BLaER1 treated with 17β-estradiol and CSF1 and Interleukin-3, amounts not matched to agents 10 nM and 100 nM (cell line): ENCODE results near the gene RERE.
A peak's percentile ranks its signal among the peaks of the same experiment; 100 is the strongest.

Experiments used
- H3K27ac ChIP-seq, 11 experiments: shearing (Covaris generic); formaldehyde crosslinking; 2 replicates each; pipeline ENCODE4 v1.8.1; 2022
- H3K27me3 ChIP-seq, 11 experiments: shearing (Covaris generic); formaldehyde crosslinking; 2 replicates each; pipeline ENCODE4 v1.8.1; 2022
- H3K36me3 ChIP-seq, 11 experiments: shearing (Covaris generic); formaldehyde crosslinking; 2 replicates each; pipeline ENCODE4 v1.8.1; 2022
- H3K4me1 ChIP-seq, 10 experiments: shearing (Covaris generic); formaldehyde crosslinking; 2 replicates each; pipeline ENCODE4 v1.8.1; 2022
- H3K4me2 ChIP-seq, 11 experiments: shearing (Covaris generic); formaldehyde crosslinking; 2 replicates each; pipeline ENCODE4 v1.8.1; 2022
- H3K4me3 ChIP-seq, 10 experiments: shearing (Covaris generic); formaldehyde crosslinking; 2 replicates each; pipeline ENCODE4 v1.8.1; 2022
- H3K9ac ChIP-seq, 11 experiments: shearing (Covaris generic); formaldehyde crosslinking; 2 replicates each; pipeline ENCODE4 v1.8.1; 2022
- H3K9me3 ChIP-seq, 11 experiments: shearing (Covaris generic); formaldehyde crosslinking; replicated peaks in 1 of 11; 2 replicates each; pipeline ENCODE4 v1.8.1; 2022
- H4K20me1 ChIP-seq, 11 experiments: shearing (Covaris generic); formaldehyde crosslinking; 2 replicates each; pipeline ENCODE4 v1.8.1; 2022
- Cebpa-rat ChIP-seq, 11 experiments: shearing (Covaris generic); IDR thresholded peaks; 2 replicates each; pipeline ENCODE4 v1.8.1; 2022

The RERE gene

DNA sequence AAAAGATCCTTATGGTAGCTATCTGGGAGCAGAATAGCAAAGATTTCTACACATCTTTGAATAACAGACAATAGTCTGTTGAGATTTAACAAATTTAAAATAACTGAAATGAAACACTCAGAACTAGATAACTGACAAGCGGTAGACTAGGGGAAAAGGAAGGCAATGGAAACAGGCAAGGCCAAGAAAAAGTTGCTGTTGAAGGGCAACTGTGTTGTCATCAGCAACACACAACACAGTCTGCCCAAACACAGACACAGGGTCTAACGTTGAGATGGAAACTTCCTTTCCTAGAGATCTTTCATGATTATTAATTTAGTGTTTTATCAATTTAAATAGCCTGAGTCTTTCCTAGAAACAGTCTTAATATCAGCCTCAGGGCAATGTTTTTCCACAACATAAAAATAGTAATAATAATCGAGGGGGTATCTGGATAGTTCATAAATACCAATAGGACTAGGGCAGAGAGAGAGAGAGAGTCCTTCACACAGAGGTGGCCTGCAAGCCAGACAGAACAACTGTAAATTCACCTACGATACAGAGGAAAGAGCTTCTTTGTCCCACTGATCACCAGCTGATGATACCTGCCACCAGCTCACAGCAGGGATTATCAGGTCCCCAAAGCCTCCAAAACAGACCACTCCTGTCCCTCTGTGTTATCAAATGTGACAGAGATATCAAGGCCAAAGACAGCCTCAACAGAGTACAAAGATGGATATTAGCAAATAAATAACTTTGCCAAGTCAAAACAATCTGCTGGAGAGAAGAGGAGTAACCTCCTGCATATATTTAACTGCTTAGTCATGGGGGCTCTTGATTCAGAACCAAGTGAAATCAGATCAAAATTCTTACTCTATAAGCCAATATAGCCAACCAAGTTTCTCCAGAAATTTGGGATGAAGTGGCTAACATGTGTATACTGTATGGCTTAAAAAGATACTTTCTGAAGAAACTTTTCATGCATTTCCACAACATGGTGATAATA lies 254.3 kb downstream of the RERE start:
- peak overlapping the region; percentile 38 to 67 (median 57); a peak in 20 of 22 replicates for H3K4me2 ChIP-seq
- peak overlapping the region in 9 of 11 experiments; percentile 25 to 54 (median 41); a peak in 17 of 22 replicates for H3K27ac ChIP-seq
- peaks cover 31 to 52% (median 43%) of the 10 kb centered on the region in 10 experiments for H3K4me1 ChIP-seq
- H3K9ac ChIP-seq, result peak overlapping the region in 7 of 11 experiments; percentile 3 to 42 (median 8); a peak in 5 of 22 replicates
- no peak for TF ChIP-seq Cebpa-rat (IDR thresholded peaks at IDR 0.05)
- H3K4me3 ChIP-seq, result no peak overlapping the region
- peaks cover 31 to 100% (median 86%) of the 10 kb centered on the region in 11 experiments; a peak in 21 of 22 replicates for H4K20me1 ChIP-seq
- peaks cover 6 to 43% (median 24%) of the 10 kb centered on the region in 11 experiments; a peak in 18 of 22 replicates for H3K36me3 ChIP-seq
- no peaks in the 10 kb centered on the region for H3K9me3 ChIP-seq
- no peaks in the 10 kb centered on the region for H3K27me3 ChIP-seq

DNA sequence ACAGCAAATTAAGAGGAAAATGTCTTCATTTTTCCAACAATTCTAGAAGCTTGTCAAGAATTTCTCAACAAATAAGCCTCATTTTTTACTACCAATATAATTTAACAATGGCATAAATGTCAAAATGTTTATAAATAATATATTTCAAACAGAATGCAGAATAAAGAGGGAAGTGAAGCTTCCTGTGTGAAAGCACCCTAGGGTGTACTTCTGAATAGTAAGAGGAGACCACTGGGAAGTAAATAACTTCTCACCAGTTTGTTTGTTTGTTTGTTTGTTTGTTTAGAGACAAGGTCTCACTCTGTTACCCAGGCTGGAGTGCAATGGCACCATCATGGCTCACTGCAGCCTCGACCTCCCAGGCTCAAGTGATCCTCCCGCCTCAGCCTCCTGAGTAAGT lies 255.2 kb downstream of the RERE start:
- Histone ChIP-seq H3K4me1 (peaks cover 31 to 52% (median 43%) of the 10 kb centered on the region in 10 experiments), H3K27me3 (no peaks in the 10 kb centered on the region), H3K4me3 (no peak overlapping the region), H3K27ac (peak overlapping the region in 10 of 11 experiments; percentile 25 to 54 (median 38); a peak in 12 of 22 replicates), H4K20me1 (peaks cover 31 to 100% (median 79%) of the 10 kb centered on the region in 11 experiments; a peak in 21 of 22 replicates), H3K4me2 (peak overlapping the region; percentile 38 to 67 (median 57); a peak in 21 of 22 replicates), H3K9me3 (no peaks in the 10 kb centered on the region), H3K36me3 (peaks cover 0 to 43% (median 25%) of the 10 kb centered on the region in 11 experiments; a peak in 19 of 22 replicates), H3K9ac (peak overlapping the region in 4 of 11 experiments; percentile 3 to 42 (median 13); a peak in 3 of 22 replicates)
- TF ChIP-seq Cebpa-rat (IDR thresholded peaks at IDR 0.05), result no peak

DNA sequence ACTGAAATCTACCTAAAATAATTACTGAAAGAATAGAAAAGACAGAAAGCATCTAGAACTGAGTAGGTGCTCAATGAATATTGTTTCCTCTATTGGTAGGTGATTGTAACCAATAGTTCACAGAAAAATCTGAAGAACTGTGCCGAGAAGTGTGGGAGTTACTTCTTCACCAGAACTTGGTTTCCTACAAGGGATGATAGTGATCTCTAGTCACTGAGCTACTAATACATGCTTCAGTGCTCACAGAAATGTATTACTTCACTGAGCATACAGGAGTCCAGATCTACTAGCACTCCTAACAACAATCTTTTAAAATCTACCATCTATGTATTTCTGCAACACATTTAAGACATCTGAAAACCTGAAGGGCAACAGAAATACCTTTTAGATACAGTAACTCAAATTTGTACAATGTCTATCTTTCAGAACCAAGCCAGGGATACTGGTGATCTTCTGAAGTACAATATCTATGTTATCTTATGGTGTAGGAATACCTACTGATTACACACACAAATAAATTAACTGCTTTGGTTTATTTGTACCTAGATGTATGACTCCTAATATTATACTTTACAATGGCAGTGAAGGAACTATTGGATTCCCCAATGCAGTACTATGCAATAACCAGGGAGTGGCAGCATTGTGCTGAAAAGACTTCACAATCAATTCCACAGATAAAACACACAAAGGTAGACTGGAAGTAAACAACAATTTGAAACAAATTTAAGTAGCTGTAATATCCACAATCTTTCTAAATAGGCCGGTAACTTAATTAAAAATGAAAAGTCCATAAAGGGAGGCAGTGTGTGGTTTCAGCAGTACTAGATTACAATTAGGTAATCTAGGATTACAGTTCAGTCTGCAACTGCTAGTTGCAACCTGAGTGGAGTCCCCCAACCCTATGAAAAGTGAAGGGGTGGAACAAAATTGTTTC lies 256.6 kb downstream of the RERE start:
- peak overlapping the region in 8 of 11 experiments; percentile 4 to 60 (median 36); a peak in 14 of 22 replicates for H3K4me2 ChIP-seq
- no peak for TF ChIP-seq Cebpa-rat (IDR thresholded peaks at IDR 0.05)
- H3K4me3 ChIP-seq, result no peak overlapping the region
- peak overlapping the region in 3 of 11 experiments; percentile 18 to 24 (median 20); a peak in 4 of 22 replicates for H3K27ac ChIP-seq
- peaks cover 32 to 52% (median 43%) of the 10 kb centered on the region in 10 experiments for H3K4me1 ChIP-seq
- peak overlapping the region in 3 of 11 experiments; percentile 4 to 19 (median 7); a peak in 2 of 22 replicates for H3K9ac ChIP-seq
- H3K9me3 ChIP-seq, result no peaks in the 10 kb centered on the region
- peaks cover 31 to 100% (median 74%) of the 10 kb centered on the region in 11 experiments; a peak in 21 of 22 replicates for H4K20me1 ChIP-seq
- peaks cover 7 to 45% (median 29%) of the 10 kb centered on the region in 11 experiments for H3K36me3 ChIP-seq
- no peaks in the 10 kb centered on the region for H3K27me3 ChIP-seq

DNA sequence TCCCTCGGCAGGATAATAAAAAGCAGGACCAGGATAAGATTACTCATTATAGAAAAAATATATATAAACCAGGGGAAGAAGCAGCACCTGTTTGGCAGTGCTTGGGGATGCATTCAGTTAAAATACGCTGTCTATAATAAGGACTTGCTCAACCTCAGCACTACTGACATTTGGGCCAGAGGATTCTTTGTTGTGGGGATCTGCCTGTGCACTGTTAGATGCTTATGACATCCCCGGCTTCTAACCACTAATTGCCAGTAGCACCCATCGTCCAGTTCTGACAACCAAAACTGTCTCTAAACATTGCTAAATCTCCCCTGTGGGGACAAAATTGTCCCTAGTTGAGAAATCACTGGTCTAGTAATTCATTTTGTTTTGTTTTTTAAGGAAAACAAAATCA lies 257.4 kb downstream of the RERE start:
- Histone ChIP-seq H3K4me3 (no peak overlapping the region), H4K20me1 (peaks cover 31 to 98% (median 69%) of the 10 kb centered on the region in 11 experiments; a peak in 21 of 22 replicates), H3K4me2 (peak overlapping the region in 7 of 11 experiments; percentile 4 to 45 (median 35); a peak in 8 of 22 replicates), H3K27ac (peak overlapping the region in 2 of 11 experiments; percentile 20 to 24; a peak in 2 of 22 replicates), H3K36me3 (peaks cover 15 to 46% (median 32%) of the 10 kb centered on the region in 11 experiments), H3K9ac (peak overlapping the region in 3 of 11 experiments; percentile 4 to 11 (median 7); a peak in 1 of 22 replicates), H3K4me1 (peaks cover 32 to 52% (median 45%) of the 10 kb centered on the region in 10 experiments), H3K9me3 (no peaks in the 10 kb centered on the region), H3K27me3 (no peaks in the 10 kb centered on the region)
- TF ChIP-seq Cebpa-rat (IDR thresholded peaks at IDR 0.05), result no peak

DNA sequence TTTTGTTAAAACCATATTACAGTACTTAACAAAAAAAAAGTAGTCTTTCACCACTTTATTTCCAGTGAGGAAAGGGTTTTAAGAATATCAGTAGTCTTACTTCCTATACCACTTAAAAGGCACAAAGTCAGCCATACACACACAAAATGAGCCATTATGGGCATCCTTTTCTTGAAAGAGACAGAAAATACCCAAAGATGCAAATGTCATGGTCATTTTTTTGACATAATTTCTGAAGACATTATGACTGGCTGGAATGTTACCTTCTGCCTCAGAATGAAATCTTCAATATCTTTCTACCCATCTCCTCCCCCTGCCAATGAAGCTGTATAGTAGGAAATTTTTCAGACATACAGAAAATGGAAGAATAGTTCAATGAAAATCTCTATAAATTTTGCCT lies 261.9 kb downstream of the RERE start:
- H3K4me1 ChIP-seq, result peaks cover 11 to 26% (median 23%) of the 10 kb centered on the region in 10 experiments; a peak in 19 of 20 replicates
- H3K27ac ChIP-seq, result no peak overlapping the region
- no peak overlapping the region for H3K9ac ChIP-seq
- H3K4me2 ChIP-seq, result peak overlapping the region in 2 of 11 experiments; percentile 49 to 50; a peak in 4 of 22 replicates
- H3K9me3 ChIP-seq, result no peaks in the 10 kb centered on the region
- H3K36me3 ChIP-seq, result peaks cover 45 to 91% (median 77%) of the 10 kb centered on the region in 11 experiments
- H3K27me3 ChIP-seq, result no peaks in the 10 kb centered on the region
- no peak for TF ChIP-seq Cebpa-rat (IDR thresholded peaks at IDR 0.05)
- H4K20me1 ChIP-seq, result peaks cover 17 to 98% (median 57%) of the 10 kb centered on the region in 11 experiments; a peak in 20 of 22 replicates
- no peak overlapping the region for H3K4me3 ChIP-seq

DNA sequence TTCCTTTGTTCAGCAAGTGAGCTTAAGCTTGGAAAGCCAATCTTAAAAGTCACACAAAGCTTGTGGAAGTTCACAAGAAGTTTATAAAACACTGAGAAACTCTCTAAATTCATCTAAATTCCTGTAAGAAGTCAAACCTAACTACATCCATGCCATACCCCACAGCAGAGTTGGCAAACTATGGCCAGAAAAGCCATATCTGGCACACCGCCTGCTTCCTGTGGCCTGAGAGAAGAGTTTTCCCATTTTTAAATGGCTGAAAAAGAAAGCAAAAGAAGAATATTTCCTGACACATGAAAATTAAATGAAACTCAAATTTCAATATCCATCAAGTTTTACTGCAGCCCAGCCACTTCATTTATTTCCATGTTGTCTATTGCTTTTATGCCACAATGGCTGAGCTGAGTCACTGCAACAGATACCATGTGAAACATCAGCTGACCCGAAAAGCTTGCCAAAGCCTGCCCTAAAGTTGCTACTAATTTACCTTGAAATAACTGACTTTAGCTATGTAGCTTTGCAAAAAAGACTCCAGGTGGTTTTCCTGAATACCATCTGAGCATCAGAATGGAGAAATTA lies 262.4 kb downstream of the RERE start:
- Histone ChIP-seq H3K9me3 (no peaks in the 10 kb centered on the region), H3K4me2 (peak overlapping the region in 3 of 11 experiments; percentile 49 to 54 (median 50); a peak in 6 of 22 replicates), H3K9ac (no peak overlapping the region), H4K20me1 (peaks cover 11 to 98% (median 51%) of the 10 kb centered on the region in 11 experiments; a peak in 20 of 22 replicates), H3K4me1 (peaks cover 8 to 23% (median 18%) of the 10 kb centered on the region in 10 experiments; a peak in 18 of 20 replicates), H3K27me3 (no peaks in the 10 kb centered on the region), H3K36me3 (peaks cover 46 to 96% (median 80%) of the 10 kb centered on the region in 11 experiments), H3K27ac (peak overlapping the region in 1 of 11 experiments; percentile 9; a peak in 1 of 22 replicates), H3K4me3 (no peak overlapping the region)
- no peak for TF ChIP-seq Cebpa-rat (IDR thresholded peaks at IDR 0.05)

DNA sequence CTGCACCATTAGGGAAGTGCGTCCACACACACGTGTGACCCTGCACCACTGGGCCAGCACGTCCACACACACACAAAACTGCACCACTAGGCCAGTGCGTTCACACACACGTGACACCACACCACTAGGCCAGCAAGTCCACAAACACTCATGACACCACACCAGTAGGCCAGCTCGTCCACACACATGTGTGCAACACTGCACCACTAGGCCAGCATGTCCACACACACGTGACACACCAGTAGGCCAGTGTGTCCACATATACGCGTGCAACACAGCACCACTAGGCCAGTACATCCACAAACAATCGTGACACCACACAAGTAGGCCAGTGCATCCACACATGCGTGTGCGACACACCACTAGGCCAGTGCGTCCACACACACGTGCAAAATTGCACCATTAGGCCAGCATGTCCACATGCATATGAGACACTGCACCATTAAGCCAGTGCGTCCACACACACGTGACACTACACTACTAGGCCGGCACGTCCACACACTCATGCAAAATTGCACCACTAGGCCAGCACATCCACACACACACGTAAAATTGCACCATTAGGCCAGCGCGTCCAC lies 264.5 kb downstream of the RERE start:
- H4K20me1 ChIP-seq, result peaks cover 13 to 98% (median 42%) of the 10 kb centered on the region in 11 experiments; a peak in 20 of 22 replicates
- no peak for TF ChIP-seq Cebpa-rat (IDR thresholded peaks at IDR 0.05)
- H3K9me3 ChIP-seq, result no peaks in the 10 kb centered on the region
- H3K9ac ChIP-seq, result no peak overlapping the region
- H3K36me3 ChIP-seq, result peaks cover 53 to 100% (median 93%) of the 10 kb centered on the region in 11 experiments
- H3K27ac ChIP-seq, result no peak overlapping the region
- H3K4me2 ChIP-seq, result peak overlapping the region in 6 of 11 experiments; percentile 4 to 37 (median 22); a peak in 8 of 22 replicates
- H3K4me3 ChIP-seq, result no peak overlapping the region
- no peaks in the 10 kb centered on the region for H3K27me3 ChIP-seq
- H3K4me1 ChIP-seq, result peaks cover 8 to 23% (median 15%) of the 10 kb centered on the region in 10 experiments; a peak in 18 of 20 replicates
